ENCODE results near the gene PPP2CA.

PPP2CA gene

DNA sequence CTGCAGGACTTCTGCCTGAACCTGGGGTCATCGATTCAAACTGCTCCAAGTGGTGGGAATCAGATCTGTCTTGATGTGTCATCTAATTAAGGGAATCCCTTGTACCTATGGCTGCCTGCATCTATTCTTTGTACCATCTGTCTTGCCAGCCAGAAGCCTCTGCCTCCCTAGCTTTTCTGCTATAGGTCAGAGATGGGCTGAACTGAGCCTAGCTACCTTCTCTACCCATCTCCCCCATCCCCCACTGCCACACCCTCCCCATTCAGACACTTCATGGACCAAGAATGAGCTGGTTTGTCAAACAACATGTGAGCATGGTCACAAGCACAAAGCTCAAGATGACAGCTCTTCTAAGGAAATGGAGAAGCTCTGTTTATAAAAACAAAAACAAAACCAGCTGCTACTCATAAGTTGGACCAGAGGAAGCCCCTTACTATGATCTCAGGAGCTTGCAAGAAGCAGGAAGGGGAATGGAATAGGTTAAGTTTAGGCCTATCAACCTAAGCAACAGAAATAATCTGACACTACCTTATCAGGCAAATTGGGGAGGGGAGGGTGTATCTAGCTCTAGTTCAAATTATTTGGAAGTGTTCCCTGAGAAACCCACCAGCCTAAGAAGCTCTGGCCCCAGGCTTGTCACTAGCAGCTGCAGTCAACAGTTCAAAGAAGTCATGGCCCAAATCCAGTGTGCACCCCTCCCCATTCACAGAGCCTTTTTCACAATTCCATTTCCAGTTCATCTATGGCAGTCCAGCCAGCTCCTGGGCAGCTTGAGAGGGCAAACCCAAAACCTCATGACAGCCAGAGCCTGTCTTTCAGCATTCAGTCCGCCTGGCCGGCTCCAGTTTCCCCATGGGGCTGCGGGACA, 79.0 kb downstream of the PPP2CA start:
- peak in 1 of 2 experiments; percentile 21 for DNase-seq

- peak in 1 of 2 experiments; percentile 67 for DNase-seq
Measured at GRCh38 chr5:134145779-134146581, 79.9 kb downstream of the PPP2CA start.

- no peak for DNase-seq
Measured at GRCh38 chr5:134145041-134145757, 80.7 kb downstream of the PPP2CA start.

Measured in NCI-H524 (cell line).